A549 treated with AZD2906 at 1 μM for 4 hours (cell line): Measurements from ENCODE around the gene RNASE3. TPM values are rescaled to one million over a fixed set of nuclear protein-coding genes. Genes with fewer than 3 reads are reported as not detected.

Experiments used
- total RNA-seq: library from RNA; stranded (reverse); fragments of 200-300 nt; extraction: Qiagen RNA extraction; gene quantifications from 5 replicates; pipeline ENCODE4 v1.2.3, GENCODE V29; 2022

Gene RNASE3
- not detected in 5 replicates for total RNA-seq

DNA sequence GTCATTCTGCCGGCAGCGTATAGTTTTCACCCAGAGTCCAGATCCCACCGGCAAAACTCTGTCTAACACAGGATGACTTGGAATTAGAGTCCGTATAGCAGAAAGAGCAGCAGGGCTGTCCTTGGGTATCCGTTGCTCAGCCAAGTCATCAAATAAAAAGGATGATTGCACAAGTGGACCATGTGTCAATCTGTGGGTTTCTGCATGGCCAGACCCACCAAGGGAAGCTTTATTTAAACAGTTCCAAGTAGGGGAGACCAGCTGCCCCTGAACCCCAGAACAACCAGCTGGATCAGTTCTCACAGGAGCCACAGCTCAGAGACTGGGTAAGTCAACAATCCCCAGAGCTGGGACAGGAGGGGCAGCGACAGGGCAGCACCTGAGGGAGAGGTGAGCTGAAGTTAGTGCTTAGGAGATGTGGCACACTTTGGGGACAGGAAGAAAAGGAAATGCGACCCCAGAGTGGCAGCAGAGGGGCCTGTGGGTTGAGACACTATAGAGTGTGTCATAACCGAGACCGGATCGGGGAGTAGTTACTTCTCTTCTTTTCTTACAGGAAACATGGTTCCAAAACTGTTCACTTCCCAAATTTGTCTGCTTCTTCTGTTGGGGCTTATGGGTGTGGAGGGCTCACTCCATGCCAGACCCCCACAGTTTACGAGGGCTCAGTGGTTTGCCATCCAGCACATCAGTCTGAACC, at the start of gene RNASE3:
RNASE3 (plus strand) TSS at position 260 of the 700 bp plus-strand sequence; CDS start at position 562, 302 bp downstream.

Other genes starting within 250 kb of the RNASE3 start
- gene OR6S1, start 249.7 kb upstream of the RNASE3 start, total RNA-seq = not detected in 5 replicates
- gene RNASE4, start 206.8 kb upstream of the RNASE3 start, total RNA-seq = 4.6 to 9.5 TPM (median 8.4 TPM) in 5 replicates
- gene ANG, start 202.6 kb upstream of the RNASE3 start, total RNA-seq = 10.0 to 12.2 TPM (median 11.2 TPM) in 5 replicates
- not detected in 5 replicates for gene EDDM3A, start 145.5 kb upstream of the RNASE3 start, total RNA-seq
- gene EDDM3B, start 123.0 kb upstream of the RNASE3 start, total RNA-seq = not detected in 5 replicates
- gene RNASE6, start 110.1 kb upstream of the RNASE3 start, total RNA-seq = not detected in 5 replicates
- gene RNASE1, start 88.5 kb upstream of the RNASE3 start, total RNA-seq = 0.10 to 0.36 TPM (median 0.18 TPM) in 4 of 5 replicates, not detected in the other
- gene RNASE2, start 64.1 kb downstream of the RNASE3 start, total RNA-seq = not detected in 5 replicates
- gene METTL17, start 98.6 kb downstream of the RNASE3 start, total RNA-seq = 67.6 to 74.8 TPM (median 70.6 TPM) in 5 replicates
- 0.05 TPM in 1 of 5 replicates, not detected in the others for gene SLC39A2, start 107.9 kb downstream of the RNASE3 start, total RNA-seq
- 2.5 to 3.8 TPM (median 2.6 TPM) in 5 replicates for gene NDRG2, start 133.7 kb downstream of the RNASE3 start, total RNA-seq
- not detected in 5 replicates for gene TPPP2, start 138.8 kb downstream of the RNASE3 start, total RNA-seq
- gene RNASE13, start 143.4 kb downstream of the RNASE3 start, total RNA-seq = not detected in 5 replicates
- gene RNASE7, start 151.0 kb downstream of the RNASE3 start, total RNA-seq = not detected in 5 replicates
- gene RNASE8, start 166.4 kb downstream of the RNASE3 start, total RNA-seq = not detected in 5 replicates
- 7.0 to 10.6 TPM (median 8.9 TPM) in 5 replicates for gene ARHGEF40, start 178.9 kb downstream of the RNASE3 start, total RNA-seq
- gene ZNF219, start 207.3 kb downstream of the RNASE3 start, total RNA-seq = 18.0 to 29.6 TPM (median 28.1 TPM) in 5 replicates
- 0.44 to 1.1 TPM (median 0.65 TPM) in 5 replicates for gene TMEM253, start 209.7 kb downstream of the RNASE3 start, total RNA-seq